Neural crest cell (in vitro differentiated cells): Measurements from ENCODE around the gene JARID2. TPM values are rescaled to one million over a fixed set of nuclear protein-coding genes. Genes with fewer than 3 reads are reported as not detected.
A peak's percentile ranks its signal among the peaks of the same experiment; 100 is the strongest.

ENCODE experiments used
- DNase-seq: peaks from one replicate; pipeline ENCODE4 v3.0.0; 2021; ENCODE audit warnings: low read depth, mixed read lengths, low spot score
- H3K27ac Mint-ChIP-seq: one replicate; pipeline ENCODE4 v1.8.0; 2021; ENCODE audit warnings: mild to moderate bottlenecking, mixed read lengths; ENCODE audit not compliant: unreplicated experiment
- H3K27me3 Mint-ChIP-seq: 2 replicates; pipeline ENCODE4 v1.8.0; 2021; ENCODE audit warnings: low read depth, mild to moderate bottlenecking, mixed read lengths
- H3K36me3 Mint-ChIP-seq: 2 replicates; pipeline ENCODE4 v1.8.0; 2021; ENCODE audit warnings: low read depth, mild to moderate bottlenecking, mixed read lengths
- H3K4me1 Mint-ChIP-seq: 2 replicates; pipeline ENCODE4 v1.8.0; 2021; ENCODE audit warnings: mixed read lengths
- H3K4me3 Mint-ChIP-seq: one replicate; pipeline ENCODE4 v1.8.0; 2021; ENCODE audit warnings: mild to moderate bottlenecking, mixed read lengths
- H3K9me3 Mint-ChIP-seq: 2 replicates; pipeline ENCODE4 v1.8.0; 2021; ENCODE audit warnings: mixed read lengths
- total RNA-seq: library from RNA; stranded (reverse); gene quantifications from 2 replicates; pipeline ENCODE4 v1.2.1, GENCODE V29; 2021
- TF ChIP-seq, protein P1 (sequence below): fragments of 200-600 bp; sonication (generic); conservative IDR thresholded peaks from 2 replicates; pipeline ENCODE4 v1.5.0; 2021; ENCODE audit warnings: antibody characterized with exemption, mild to moderate bottlenecking

The JARID2 gene
- total RNA-seq, 1 donor from 2014 or later: 33.9 TPM

DNA sequence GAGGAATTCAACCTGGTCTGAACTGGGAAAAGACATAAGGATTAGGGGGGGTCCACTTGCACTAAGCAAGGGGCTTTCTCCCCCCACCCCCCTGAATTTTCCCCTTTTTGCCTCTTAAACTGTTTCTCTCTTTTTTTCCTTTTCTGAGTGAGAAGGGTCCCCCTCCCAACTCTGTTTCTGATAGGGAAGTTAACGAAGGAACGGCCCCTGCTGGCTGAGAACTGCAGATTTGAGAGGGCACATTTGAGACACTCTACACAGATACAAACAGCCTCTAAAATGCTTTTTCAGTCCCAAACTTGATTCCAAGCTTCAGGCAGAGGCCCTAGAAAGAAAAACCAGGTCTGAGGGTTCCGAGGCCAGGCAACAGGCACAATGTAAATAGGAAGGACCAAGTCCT is 91.7 kb downstream of the JARID2 start:
- H3K9me3 Mint-ChIP-seq: no peaks in the 10 kb centered on the region
- H3K4me3 Mint-ChIP-seq: no peak overlapping the region
- H3K4me1 Mint-ChIP-seq: peaks cover 29% of the 10 kb centered on the region

DNA sequence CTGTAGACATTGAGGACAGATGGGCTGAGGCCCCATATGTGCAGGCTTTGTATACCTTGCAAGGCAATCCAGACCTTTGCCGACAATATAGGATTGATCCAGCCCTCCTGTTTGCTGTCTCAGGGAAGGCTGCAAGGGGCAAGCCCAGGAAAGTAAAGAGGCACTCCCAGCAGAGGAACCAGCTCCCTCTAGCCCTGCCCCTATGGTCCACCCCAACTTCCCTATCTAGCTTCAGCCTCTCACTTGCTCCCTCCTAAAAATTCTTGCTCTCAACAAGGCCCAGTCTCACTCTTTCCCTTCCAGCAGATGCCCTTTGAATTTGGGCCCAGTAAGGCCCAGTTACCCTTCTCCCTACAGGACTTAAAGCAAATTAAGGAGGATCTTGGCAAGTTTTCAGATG is 92.6 kb downstream of the JARID2 start:
- H3K27me3 Mint-ChIP-seq: no peaks in the 10 kb centered on the region
- no peak overlapping the region for H3K4me3 Mint-ChIP-seq
- no peaks in the 10 kb centered on the region for H3K36me3 Mint-ChIP-seq
- DNase-seq: no peak
- H3K9me3 Mint-ChIP-seq: no peaks in the 10 kb centered on the region
- peaks cover 31% of the 10 kb centered on the region for H3K4me1 Mint-ChIP-seq
- TF ChIP-seq, protein P1, sequence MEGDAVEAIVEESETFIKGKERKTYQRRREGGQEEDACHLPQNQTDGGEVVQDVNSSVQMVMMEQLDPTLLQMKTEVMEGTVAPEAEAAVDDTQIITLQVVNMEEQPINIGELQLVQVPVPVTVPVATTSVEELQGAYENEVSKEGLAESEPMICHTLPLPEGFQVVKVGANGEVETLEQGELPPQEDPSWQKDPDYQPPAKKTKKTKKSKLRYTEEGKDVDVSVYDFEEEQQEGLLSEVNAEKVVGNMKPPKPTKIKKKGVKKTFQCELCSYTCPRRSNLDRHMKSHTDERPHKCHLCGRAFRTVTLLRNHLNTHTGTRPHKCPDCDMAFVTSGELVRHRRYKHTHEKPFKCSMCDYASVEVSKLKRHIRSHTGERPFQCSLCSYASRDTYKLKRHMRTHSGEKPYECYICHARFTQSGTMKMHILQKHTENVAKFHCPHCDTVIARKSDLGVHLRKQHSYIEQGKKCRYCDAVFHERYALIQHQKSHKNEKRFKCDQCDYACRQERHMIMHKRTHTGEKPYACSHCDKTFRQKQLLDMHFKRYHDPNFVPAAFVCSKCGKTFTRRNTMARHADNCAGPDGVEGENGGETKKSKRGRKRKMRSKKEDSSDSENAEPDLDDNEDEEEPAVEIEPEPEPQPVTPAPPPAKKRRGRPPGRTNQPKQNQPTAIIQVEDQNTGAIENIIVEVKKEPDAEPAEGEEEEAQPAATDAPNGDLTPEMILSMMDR: no peak
- H3K27ac Mint-ChIP-seq: no peak overlapping the region

More for the DNA sequence above, 91.7 kb downstream of the JARID2 start:
- H3K27ac Mint-ChIP-seq: no peak overlapping the region
- H3K27me3 Mint-ChIP-seq: no peaks in the 10 kb centered on the region
- DNase-seq: no peak
- H3K36me3 Mint-ChIP-seq: no peaks in the 10 kb centered on the region
- TF ChIP-seq, protein P1: no peak

DNA sequence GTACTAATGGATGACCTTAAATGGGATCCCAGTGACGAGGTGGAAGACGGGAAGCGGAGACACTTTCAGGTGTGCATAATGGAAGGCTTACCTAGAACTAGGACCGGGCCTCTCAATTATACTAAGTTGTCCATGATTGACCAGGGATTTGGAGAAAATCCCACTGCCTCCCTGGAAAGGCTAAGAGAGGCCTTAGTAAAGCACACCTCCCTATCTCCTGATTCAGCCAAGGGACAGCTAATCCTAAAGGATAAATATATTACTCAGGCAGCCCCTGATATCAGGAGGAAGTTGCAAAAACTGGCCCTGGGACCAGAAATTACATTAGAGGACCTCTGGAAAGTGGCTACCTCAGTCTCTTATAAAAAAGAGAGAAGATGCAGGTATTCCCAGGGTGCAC is 93.2 kb downstream of the JARID2 start:
- H3K9me3 Mint-ChIP-seq: no peaks in the 10 kb centered on the region
- H3K36me3 Mint-ChIP-seq: no peaks in the 10 kb centered on the region
- DNase-seq: no peak
- no peak overlapping the region for H3K4me3 Mint-ChIP-seq
- no peaks in the 10 kb centered on the region for H3K27me3 Mint-ChIP-seq
- H3K4me1 Mint-ChIP-seq: peaks cover 35% of the 10 kb centered on the region
- no peak overlapping the region for H3K27ac Mint-ChIP-seq
- TF ChIP-seq, protein P1: no peak

DNA sequence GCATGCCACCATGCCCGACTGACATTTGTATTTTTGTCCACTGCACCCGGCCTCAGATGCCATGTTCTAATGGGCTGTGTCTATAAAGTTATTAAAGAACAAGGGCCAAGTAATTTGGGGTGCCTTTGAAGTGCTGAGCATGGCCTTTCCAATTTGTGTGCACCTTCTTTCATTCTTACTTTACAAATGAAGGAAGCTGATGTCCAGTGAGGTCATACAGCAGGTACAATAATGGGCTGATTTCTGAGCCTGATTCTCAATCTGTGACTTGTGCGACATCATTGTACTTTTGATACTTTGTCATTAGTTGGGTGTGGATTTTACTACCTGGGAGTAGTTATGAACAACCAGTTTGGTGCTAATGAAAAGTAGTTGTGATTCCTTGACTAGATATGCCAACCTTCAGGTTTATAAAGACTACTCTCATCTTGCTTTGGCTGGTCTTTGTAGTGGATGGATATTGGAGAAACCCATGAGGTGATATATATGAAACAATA is 94.3 kb downstream of the JARID2 start:
- Mint-ChIP-seq H3K9me3 (no peaks in the 10 kb centered on the region), H3K4me1 (peaks cover 35% of the 10 kb centered on the region), H3K27ac (peak overlapping the region; percentile 58), H3K36me3 (no peaks in the 10 kb centered on the region), H3K27me3 (no peaks in the 10 kb centered on the region), H3K4me3 (no peak overlapping the region)
- DNase-seq: no peak
- TF ChIP-seq, protein P1: no peak

DNA sequence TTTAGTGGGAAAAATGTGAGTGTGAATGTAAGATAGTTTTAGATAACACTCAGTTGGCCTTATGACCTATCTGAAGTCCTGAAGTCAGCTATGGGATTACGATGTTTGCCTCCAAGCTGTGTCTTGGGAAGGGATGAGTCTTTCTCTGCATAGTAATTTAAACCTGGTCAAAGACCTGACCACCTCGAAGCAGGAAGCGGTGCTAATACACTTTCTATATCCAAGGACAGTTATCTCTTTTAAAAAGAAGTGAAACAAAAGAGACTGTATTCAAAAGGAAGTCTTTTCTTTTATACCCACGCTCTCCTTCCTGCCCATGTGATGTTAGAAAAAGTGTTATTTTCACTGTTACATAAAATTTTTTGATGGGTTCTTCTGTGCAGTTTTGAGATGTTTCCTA is 94.9 kb downstream of the JARID2 start:
- Mint-ChIP-seq H3K9me3 (no peaks in the 10 kb centered on the region), H3K27ac (no peak overlapping the region), H3K4me1 (peaks cover 31% of the 10 kb centered on the region)

More for the DNA sequence above, 94.9 kb downstream of the JARID2 start:
- H3K27me3 Mint-ChIP-seq: no peaks in the 10 kb centered on the region
- TF ChIP-seq, protein P1: no peak
- no peaks in the 10 kb centered on the region for H3K36me3 Mint-ChIP-seq
- H3K4me3 Mint-ChIP-seq: no peak overlapping the region
- no peak for DNase-seq
